Measurements from ENCODE around the gene SEC22B.
A peak's percentile ranks its signal among the peaks of the same experiment; 100 is the strongest.
"Not testable (repeated sequence)": the region's sequence is repeated elsewhere in the genome, so short reads cannot be mapped to it uniquely, and the experiment has no call there.

SEC22B gene

GRCh38 chr1:120176092-120176855 lies at the start of gene SEC22B:
Gene SEC22B, minus strand, starts transcription at chr1:120176520. Its CDS starts 139 bp downstream, at chr1:120176381.
- Histone ChIP-seq H3K27me3 (ENCODE audit: control insufficient read depth, insufficient read depth, low read length) (no peaks in the 10 kb centered on the region), H3K4me1 (ENCODE audit: control insufficient read depth, low read depth, low read length) (peaks cover 9% of the 10 kb centered on the region), H3K4me3 (ENCODE audit: low read length) (peak within 1 kb of the TSS; percentile 82)

GRCh38 chr1:120217933-120218332 lies 41.6 kb upstream of the SEC22B start:
- not testable (repeated sequence) for H3K27ac ChIP-seq (ENCODE audit: low read length); H3K27me3 ChIP-seq (ENCODE audit: control insufficient read depth, insufficient read depth, low read length); H3K9ac ChIP-seq (ENCODE audit: low read length); H3K9me3 ChIP-seq (ENCODE audit: control insufficient read depth, low read depth, low read length); H3K4me3 ChIP-seq (ENCODE audit: low read length); H3K36me3 ChIP-seq (ENCODE audit: control insufficient read depth, low read depth, low read length); H3K4me1 ChIP-seq (ENCODE audit: control insufficient read depth, low read depth, low read length)

More at GRCh38 chr1:120176092-120176855, at the start of gene SEC22B:
- H3K27ac ChIP-seq (ENCODE audit: low read length): peak within 1 kb of the TSS; percentile 72
- H3K9me3 ChIP-seq (ENCODE audit: control insufficient read depth, low read depth, low read length): no peaks in the 10 kb centered on the region
- peak within 1 kb of the TSS; percentile 84 for H3K9ac ChIP-seq (ENCODE audit: low read length)
- no peaks in the 10 kb centered on the region for H3K36me3 ChIP-seq (ENCODE audit: control insufficient read depth, low read depth, low read length)

DNA sequence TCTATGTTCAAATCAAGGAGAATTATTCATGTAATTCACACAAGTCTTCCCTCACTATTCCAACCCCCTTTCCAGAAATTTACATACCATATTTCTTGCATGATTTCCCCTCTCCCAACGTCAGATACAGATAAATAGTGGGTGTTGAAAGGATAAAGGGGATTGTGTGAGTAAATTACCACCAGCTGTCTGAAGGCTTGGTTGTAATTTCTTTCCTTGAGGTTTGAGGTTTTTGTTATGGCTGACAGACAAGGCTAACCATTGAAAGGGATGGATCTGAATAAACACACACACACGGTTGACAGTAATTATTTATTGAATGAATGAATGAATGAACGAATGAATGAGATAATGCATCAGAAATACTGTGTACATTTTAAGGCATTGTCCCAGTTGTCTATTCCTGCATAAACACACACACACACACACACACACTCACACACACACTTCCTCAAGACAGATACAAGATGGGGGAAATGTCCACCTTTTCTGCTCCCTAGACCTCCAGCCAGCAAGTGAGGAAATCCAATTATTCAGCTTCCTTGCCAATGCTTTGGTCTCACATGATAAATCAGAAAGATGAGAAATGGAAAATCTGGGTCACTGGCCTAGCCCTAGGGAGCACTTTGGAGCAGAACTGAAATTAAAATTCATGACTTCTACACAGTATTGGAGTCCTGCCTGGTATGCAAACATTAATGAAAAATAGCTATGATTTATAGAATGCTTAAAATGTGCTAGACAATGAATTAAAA lies 41.0 kb upstream of the SEC22B start:
- H3K4me3 ChIP-seq (ENCODE audit: low read length); H3K9me3 ChIP-seq (ENCODE audit: control insufficient read depth, low read depth, low read length); H3K27ac ChIP-seq (ENCODE audit: low read length); H3K36me3 ChIP-seq (ENCODE audit: control insufficient read depth, low read depth, low read length); H3K27me3 ChIP-seq (ENCODE audit: control insufficient read depth, insufficient read depth, low read length); H3K9ac ChIP-seq (ENCODE audit: low read length); H3K4me1 ChIP-seq (ENCODE audit: control insufficient read depth, low read depth, low read length): not testable (repeated sequence)

GRCh38 chr1:120213606-120214005 lies 37.3 kb upstream of the SEC22B start:
- H3K9ac ChIP-seq (ENCODE audit: low read length); H3K9me3 ChIP-seq (ENCODE audit: control insufficient read depth, low read depth, low read length): not testable (repeated sequence)

GRCh38 chr1:120210754-120211153 lies 34.4 kb upstream of the SEC22B start:
- not testable (repeated sequence) for H3K36me3 ChIP-seq (ENCODE audit: control insufficient read depth, low read depth, low read length); H3K4me1 ChIP-seq (ENCODE audit: control insufficient read depth, low read depth, low read length); H3K27me3 ChIP-seq (ENCODE audit: control insufficient read depth, insufficient read depth, low read length); H3K4me3 ChIP-seq (ENCODE audit: low read length); H3K9ac ChIP-seq (ENCODE audit: low read length); H3K9me3 ChIP-seq (ENCODE audit: control insufficient read depth, low read depth, low read length); H3K27ac ChIP-seq (ENCODE audit: low read length)

More at GRCh38 chr1:120213606-120214005, 37.3 kb upstream of the SEC22B start:
- not testable (repeated sequence) for H3K4me3 ChIP-seq (ENCODE audit: low read length); H3K27ac ChIP-seq (ENCODE audit: low read length); H3K36me3 ChIP-seq (ENCODE audit: control insufficient read depth, low read depth, low read length); H3K27me3 ChIP-seq (ENCODE audit: control insufficient read depth, insufficient read depth, low read length); H3K4me1 ChIP-seq (ENCODE audit: control insufficient read depth, low read depth, low read length)

DNA sequence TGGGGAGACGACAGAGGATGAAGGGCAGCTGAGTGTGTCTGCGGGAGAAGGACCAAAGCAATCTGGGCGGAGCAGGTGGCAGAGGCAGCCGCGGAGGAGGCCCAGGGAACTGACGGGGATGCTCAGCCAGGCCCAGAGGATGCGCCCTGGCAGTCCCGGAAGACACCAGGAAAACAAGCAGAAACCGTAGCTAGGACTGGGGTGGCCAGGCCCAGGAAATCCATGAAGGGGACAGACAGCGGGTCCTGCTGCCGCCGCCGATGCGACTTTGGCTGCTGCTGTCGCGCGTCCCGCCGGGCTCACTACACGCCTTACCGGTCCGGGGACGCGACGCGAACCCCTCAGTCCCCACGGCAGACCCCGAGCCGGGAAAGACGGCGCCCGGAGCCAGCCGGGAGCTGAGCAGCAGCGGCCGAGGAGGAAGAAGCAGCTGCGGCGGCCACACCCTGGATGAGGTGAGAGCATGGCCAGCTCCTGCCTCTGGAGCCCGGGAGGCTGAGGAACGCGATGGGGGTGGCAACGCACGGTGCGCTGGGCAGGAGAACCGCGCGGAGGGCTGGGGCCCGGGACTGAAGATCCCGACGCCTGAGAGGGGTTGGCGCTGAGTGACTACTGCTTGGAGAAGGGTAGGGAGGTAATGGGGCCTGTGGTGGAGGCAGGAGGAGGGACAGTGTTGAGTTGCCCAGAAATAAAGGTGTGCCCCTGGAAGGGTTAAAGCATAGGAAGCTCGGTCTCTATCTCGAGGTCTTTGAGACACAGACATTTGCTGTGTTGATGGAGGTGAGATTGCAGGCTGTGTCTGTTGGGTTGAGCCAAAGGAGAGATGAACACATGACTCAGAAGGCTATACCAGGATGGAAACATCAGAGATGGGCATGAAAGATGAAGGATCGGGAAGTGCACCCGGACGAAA lies 20.8 kb upstream of the SEC22B start:
- H3K4me1 ChIP-seq (ENCODE audit: control insufficient read depth, low read depth, low read length); H3K36me3 ChIP-seq (ENCODE audit: control insufficient read depth, low read depth, low read length); H3K27me3 ChIP-seq (ENCODE audit: control insufficient read depth, insufficient read depth, low read length); H3K9me3 ChIP-seq (ENCODE audit: control insufficient read depth, low read depth, low read length); H3K27ac ChIP-seq (ENCODE audit: low read length); H3K9ac ChIP-seq (ENCODE audit: low read length): not testable (repeated sequence)
- peak overlapping the region; percentile 33 for H3K4me3 ChIP-seq (ENCODE audit: low read length)

GRCh38 chr1:120188626-120189025 lies 12.3 kb upstream of the SEC22B start:
- H3K36me3 ChIP-seq (ENCODE audit: control insufficient read depth, low read depth, low read length); H3K27ac ChIP-seq (ENCODE audit: low read length); H3K9ac ChIP-seq (ENCODE audit: low read length); H3K4me1 ChIP-seq (ENCODE audit: control insufficient read depth, low read depth, low read length); H3K9me3 ChIP-seq (ENCODE audit: control insufficient read depth, low read depth, low read length); H3K4me3 ChIP-seq (ENCODE audit: low read length); H3K27me3 ChIP-seq (ENCODE audit: control insufficient read depth, insufficient read depth, low read length): not testable (repeated sequence)

GRCh38 chr1:120182176-120182707 lies 5.9 kb upstream of the SEC22B start:
- H3K27me3 ChIP-seq (ENCODE audit: control insufficient read depth, insufficient read depth, low read length); H3K4me1 ChIP-seq (ENCODE audit: control insufficient read depth, low read depth, low read length); H3K27ac ChIP-seq (ENCODE audit: low read length); H3K9me3 ChIP-seq (ENCODE audit: control insufficient read depth, low read depth, low read length); H3K9ac ChIP-seq (ENCODE audit: low read length); H3K4me3 ChIP-seq (ENCODE audit: low read length); H3K36me3 ChIP-seq (ENCODE audit: control insufficient read depth, low read depth, low read length): not testable (repeated sequence)

DNA sequence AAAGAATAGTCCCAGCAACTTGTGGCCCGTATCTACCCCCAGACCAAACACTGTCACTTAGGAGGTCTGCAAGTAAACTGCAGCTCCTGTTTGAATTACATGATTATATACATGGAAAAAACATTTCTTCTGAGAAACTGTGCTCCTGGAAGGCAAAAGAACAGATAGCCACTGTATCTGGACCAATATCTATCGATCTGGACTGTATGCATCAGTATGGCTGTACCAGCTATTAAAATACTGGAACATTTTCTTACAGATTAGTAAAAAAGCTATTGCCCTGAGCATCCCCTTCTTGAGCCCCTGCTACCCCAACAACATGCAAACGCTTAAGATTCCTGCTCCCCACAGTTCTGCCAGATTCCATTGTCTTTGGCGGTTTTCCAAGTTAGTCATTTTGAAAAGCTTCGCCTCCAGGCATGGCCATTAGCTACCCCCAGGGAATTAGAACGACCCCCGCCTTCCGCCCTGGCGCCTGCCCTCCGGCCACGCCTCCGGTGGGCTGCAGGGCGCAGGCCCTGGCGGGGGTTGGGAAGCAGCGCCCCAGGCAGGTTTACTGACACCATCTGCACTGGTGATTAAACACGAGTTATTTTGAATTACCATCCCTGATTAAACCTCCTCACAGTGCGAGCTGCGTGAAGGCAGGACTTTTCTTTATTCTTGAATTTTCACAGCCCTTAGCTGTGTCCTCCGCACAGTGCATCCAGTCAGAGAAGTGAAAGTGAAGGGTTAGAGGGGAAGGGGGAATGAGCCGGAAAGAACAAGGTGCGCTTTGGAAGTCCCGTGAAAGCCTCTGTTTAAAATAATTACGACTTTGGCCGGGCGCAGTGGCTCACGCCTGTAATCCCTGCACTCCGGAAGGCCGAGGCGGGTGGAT lies 3.7 kb upstream of the SEC22B start:
- not testable (repeated sequence) for H3K4me1 ChIP-seq (ENCODE audit: control insufficient read depth, low read depth, low read length); H3K9ac ChIP-seq (ENCODE audit: low read length); H3K9me3 ChIP-seq (ENCODE audit: control insufficient read depth, low read depth, low read length); H3K36me3 ChIP-seq (ENCODE audit: control insufficient read depth, low read depth, low read length); H3K27ac ChIP-seq (ENCODE audit: low read length); H3K27me3 ChIP-seq (ENCODE audit: control insufficient read depth, insufficient read depth, low read length)
- H3K4me3 ChIP-seq (ENCODE audit: low read length): peak overlapping the region; percentile 26

DNA sequence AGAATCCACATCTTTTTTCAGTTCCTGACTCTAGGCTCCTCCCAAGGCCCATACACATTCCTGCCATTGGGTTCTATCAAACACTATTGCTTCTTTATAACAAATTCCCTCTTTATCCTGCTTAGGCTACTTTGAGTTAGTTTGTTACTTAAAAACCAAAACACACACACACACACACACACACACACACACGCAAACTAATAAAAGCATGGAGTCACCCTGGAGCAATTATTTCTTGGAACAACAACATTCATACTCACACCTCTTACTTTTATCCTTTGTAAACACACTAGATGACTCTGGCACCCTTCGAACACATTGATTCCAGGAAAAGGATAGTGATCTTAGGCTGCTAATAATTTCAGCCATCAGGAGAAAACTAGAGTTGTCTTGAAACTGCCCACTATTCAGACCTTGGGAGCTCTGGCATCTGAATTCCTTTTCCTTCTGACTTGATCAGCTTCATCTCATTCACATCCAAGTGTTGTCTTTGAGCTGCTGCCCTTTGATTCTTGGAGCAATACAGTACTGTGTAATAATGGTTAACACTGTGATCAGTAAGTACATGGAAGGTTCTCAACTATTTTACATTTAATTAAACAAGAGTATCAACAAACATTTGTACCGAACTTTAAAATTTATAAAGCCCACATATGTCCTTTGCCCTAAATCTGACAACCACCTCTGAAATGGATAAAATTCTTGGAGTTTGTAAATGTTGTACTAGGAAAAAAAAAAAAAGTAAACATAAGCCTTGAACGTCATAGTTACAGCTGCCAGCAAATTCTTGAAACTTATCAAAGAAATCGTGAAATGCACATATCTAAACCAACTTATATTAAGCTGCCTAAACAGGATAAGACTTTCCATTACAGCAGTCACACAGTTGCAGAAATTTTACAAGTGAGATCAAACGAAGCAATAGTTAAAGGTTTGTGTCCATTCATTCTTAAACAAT lies 2.8 kb upstream of the SEC22B start:
- Histone ChIP-seq H3K27ac (ENCODE audit: low read length) (no peak overlapping the region), H3K9me3 (ENCODE audit: control insufficient read depth, low read depth, low read length) (no peaks in the 10 kb centered on the region), H3K27me3 (ENCODE audit: control insufficient read depth, insufficient read depth, low read length) (no peaks in the 10 kb centered on the region), H3K4me3 (ENCODE audit: low read length) (no peak overlapping the region), H3K4me1 (ENCODE audit: control insufficient read depth, low read depth, low read length) (peaks cover 9% of the 10 kb centered on the region), H3K9ac (ENCODE audit: low read length) (no peak overlapping the region), H3K36me3 (ENCODE audit: control insufficient read depth, low read depth, low read length) (no peaks in the 10 kb centered on the region)
